CD4-positive, alpha-beta T cell treated with Interleukin-17A for 4 hours (primary cell): ENCODE results near the gene MEIS3.
A peak's percentile ranks its signal among the peaks of the same experiment; 100 is the strongest.
"Not testable (repeated sequence)": the region's sequence is repeated elsewhere in the genome, so short reads cannot be mapped to it uniquely, and the experiment has no call there.

Source experiments
- DNase-seq: peaks from one replicate; pipeline ENCODE4 v3.0.0-alpha.2; 2020; ENCODE audit warnings: mixed read lengths

The MEIS3 gene

GRCh38 chr19:47381653-47382279 is 37.6 kb downstream of the MEIS3 start:
- DNase-seq, result peak; percentile 20

DNA sequence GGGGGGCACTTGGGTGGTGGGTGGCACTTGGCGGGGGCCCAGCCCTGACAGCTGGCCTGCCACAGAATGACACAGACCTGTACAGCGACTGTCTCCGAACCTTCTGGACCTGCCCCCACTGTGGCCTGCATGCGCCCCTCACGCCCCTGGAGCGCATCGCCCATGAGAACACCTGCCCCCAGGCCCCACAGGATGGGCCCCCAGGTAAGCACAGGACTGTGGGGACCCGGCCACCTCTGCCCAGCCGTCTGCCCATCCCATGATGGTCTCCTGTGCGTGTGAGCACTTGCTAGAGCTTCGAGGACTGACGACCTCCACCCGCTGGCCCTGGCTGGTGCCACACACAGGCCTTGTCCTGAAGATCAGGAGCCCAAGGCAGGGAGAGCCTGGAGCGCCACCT is 38.2 kb downstream of the MEIS3 start:
- no peak for DNase-seq

DNA sequence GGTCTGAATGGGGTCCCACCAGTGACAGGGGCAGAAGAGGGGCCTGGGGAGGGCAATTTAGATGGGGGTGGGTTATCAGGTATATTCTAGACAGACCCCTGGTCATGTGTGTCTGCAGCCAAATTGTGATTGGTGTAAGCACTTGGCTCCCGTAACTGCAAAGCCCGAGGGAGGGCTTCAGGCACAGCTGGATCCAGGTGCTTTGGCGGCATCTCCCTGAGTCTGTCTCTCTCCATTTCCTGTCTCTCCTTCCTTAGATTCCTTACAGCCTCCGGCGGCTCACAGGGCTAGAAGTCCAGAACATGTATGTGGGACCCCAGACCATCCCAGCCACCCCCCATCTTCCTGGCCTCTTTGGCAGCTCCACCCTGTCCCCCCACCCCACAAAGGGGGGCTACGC is 38.8 kb downstream of the MEIS3 start:
- no peak for DNase-seq

DNA sequence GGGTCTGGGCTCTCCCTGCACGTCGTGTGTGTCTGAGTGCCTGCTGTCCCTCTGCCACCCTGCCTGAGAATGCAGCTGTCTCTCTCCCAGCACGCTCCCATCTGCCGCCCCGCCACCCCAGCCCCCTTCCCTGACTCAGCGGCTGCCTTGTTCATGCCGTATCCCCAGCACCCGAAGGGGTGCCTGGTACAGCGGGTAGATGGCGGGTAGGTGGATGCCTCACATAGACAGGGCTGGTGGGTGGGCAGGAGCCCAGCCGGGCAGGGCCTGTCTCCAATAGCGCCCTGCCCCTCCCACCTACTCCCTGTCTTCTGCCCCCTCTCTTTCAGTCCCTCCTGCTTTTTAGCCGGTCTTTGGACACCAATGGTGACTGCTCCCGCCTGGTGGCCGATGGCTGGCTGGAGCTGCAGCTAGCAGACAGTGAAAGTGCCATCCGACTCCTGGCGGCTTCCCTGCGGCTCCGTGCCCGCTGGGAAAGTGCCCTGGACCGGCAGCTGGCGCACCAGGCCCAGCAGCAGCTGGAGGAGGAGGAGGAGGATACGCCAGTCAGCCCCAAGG is 39.9 kb downstream of the MEIS3 start:
- no peak for DNase-seq

DNA sequence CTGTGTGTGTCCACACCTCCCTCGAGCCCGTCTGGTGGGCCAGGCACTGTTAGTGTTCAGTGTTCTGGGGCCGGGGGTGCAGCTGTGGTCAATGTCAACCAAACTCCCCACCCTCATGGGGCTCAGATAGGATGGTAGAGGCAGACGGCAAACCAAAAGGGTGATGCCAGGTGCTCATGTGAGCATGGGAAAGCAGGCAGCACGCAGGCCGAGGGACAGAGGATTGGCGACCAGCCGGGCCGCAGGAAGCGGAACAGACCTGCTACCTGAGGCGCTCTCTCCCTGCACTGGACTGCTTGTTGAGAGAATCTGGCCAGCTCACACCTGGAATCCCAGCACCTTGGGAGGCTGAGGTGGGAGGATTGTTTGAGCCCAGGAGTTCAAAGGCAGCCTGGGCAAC is 41.1 kb downstream of the MEIS3 start:
- DNase-seq, result no peak

DNA sequence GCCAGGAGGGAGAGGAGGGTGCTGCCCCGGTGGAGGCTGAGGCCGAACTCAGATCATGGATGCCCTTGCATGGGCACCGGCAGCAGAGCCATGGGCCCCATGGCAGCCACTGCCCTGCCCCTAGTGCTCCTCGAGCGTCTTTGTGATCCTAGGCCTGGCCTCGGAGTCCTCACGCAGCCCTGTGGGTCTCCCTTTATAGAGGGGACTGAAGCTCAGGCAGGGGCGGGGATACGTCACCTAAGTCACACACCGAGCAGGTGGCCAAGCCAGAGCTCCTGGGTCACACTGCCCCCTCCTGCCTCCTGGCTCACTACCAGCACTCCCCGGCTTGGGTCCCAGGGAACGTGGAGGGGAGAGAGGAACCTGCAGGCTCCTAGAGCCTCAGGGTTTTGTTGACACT is 41.5 kb downstream of the MEIS3 start:
- DNase-seq, result no peak

- no peak for DNase-seq
These were observed 42.1 kb downstream of the MEIS3 start for GRCh38 chr19:47377208-47377701.

- DNase-seq, result no peak
These were observed 42.7 kb downstream of the MEIS3 start for GRCh38 chr19:47376589-47377144.

GRCh38 chr19:47375694-47376588 is 43.4 kb downstream of the MEIS3 start:
- DNase-seq, result no peak

GRCh38 chr19:47374876-47375693 is 44.2 kb downstream of the MEIS3 start:
- no peak for DNase-seq

GRCh38 chr19:47373246-47374240 is 45.8 kb downstream of the MEIS3 start:
- DNase-seq, result no peak

DNA sequence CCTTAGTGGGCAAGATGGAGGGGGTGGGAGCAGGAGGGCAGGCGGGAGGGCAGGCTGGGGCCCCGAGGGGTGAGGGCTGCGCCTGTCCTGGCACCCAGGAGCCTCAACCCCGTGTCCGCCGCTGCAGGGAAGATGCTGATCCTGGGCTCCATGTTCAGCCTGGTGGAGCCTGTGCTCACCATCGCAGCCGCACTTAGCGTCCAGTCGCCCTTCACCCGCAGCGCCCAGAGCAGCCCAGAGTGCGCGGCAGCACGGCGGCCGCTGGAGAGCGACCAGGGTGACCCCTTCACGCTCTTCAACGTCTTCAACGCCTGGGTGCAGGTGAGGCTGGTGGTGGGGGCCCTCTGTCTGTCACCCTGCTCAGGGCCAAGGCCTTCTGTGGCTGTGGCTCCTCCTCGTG is 46.7 kb downstream of the MEIS3 start:
- DNase-seq, result no peak

DNA sequence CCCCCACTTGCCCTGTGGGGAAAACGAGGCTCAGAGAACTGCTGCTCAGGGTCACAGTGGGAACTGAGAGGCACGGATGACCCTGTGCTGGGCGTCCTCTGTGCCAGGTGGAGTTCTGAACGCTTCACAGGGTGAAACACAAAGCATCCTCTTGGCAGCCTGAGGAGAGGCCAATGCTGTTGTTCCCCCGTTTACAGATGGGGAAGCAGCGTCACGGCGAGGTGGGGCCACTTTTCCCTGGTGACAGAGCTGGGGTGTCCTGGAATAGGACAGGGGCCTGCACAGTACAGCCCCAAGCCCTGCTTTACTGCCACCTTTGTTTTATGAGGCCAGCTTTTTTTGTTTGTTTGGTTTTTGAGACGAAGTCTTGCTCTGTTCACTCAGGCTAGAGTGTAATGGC is 48.1 kb downstream of the MEIS3 start:
- no peak for DNase-seq

DNA sequence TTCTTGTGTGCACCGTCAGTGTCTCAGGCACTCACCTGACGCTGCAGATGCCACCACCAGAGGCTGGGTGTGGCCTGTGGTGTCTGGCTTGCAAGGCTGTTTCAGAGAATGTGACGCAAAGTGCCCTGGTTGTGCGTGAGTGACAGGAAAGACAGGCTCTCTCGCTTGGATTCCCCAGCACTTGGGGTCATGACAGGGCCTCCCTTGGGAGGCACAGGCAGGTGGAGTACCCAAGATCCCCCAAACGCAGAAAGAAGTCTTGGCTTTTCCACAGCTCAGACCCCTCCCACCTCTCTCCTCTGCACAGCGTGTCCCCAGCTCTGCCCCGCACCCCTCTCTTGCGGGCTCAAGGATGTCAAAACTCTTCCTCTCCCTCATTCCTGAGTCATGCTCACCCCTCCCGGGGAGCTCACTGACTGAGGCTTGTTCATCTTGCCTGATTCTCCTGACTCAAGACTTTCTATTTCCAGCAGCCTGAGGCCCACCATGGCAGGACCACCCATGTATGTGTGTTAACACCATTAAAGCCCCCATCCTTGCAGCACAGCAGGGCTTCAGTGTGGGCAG is 49.2 kb downstream of the MEIS3 start:
- DNase-seq, result no peak

DNA sequence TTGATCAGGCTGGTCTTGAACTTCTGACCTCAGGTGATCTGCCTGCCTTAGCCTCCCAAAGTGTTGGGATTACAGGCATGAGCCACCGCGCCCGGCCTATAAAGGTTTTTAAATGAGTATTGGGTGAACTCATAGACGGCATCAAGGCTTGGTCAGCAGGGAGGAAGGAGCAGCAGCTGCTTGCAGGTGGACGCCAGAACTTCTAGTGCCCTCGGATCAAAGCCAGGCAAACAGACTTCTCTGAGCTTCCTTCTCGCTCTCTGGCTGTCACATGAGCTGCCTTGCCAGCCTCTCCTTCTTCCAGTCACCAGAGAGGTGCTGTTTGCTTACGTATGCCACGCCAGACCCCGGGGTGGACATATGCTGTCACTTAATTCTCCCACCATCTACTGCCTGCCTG is 53.9 kb downstream of the MEIS3 start:
- not testable (repeated sequence) for DNase-seq

DNA sequence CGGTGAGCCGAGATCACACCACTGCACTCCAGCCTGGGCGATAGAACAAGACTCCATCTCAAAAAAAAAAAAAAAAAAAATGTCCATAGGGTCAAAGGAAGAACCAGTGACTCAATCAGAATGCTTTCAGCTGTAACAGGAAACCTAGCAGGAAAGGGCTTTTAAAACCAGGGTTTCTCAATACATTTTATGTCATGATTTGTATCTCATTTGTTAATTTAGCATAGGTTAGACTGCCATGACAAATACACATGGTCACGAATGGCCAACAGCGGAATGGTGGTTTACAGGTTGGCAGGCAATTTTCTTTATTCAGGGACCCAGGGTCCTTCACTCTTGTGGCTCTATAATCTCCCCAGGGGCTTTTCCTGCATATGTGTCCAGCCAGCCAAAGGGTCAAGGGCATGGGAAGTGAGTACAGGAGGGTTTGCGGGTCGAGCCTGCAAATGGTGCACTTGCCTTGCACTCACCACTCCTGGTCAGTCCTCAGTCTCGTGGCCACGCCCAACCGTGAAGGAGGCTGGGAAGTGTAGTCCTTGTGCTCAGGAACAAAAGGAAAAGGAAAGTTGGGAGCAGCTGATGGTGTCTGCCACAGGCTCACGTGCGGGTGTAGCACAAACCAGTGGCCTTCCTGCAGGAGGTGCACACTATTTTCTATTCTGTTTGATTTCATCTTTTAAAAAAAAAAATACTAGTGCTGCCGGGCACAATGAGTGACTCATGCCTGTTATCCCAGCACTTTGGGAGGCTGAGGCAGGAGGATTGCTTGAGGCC is 55.4 kb downstream of the MEIS3 start:
- no peak for DNase-seq

- no peak for DNase-seq
These were observed 57.0 kb downstream of the MEIS3 start for GRCh38 chr19:47362321-47362720.

DNA sequence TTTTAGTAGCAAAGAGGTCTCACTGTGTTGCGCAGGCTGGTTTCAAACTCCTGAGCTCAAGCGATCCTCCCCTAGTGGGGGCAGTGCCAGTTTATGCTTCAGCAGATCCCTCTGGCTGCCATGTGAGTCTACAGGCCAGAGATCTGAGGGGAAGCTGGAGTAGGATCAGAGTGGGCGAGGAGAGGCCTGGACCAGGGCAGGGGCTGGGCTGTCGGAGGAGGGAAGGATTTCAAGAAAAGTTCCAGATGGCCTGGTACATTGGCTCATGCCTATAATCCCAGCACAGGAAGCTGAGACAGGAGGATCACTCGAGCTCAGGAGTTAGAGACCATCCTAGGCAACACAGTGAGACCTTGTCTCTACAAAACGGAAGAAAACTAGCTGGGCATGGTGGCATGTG is 60.4 kb downstream of the MEIS3 start:
- DNase-seq, result no peak

- no peak for DNase-seq
These were observed 61.3 kb downstream of the MEIS3 start for GRCh38 chr19:47357788-47358680.
